GM23248 (cell line): ENCODE data around the gene PEX14. TPM values are rescaled to one million over a fixed set of nuclear protein-coding genes. Genes with fewer than 3 reads are reported as not detected.

Experiments used
- DNase-seq: peaks from one replicate; pipeline ENCODE4 v3.0.0-alpha.2; 2015
- H2AFZ ChIP-seq: fragments of 200-600 bp; sonication (generic); 2 replicates; pipeline ENCODE4 v1.6.1; 2016; ENCODE audit warnings: antibody characterized with exemption
- H3F3A ChIP-seq: fragments of 200-600 bp; sonication (generic); 2 replicates; pipeline ENCODE4 v1.6.1; 2016; ENCODE audit warnings: mild to moderate bottlenecking, antibody characterized with exemption, mixed run types; ENCODE audit not compliant: insufficient read depth
- H3K27ac ChIP-seq: fragments of 200-600 bp; sonication (generic); 2 replicates; pipeline ENCODE4 v1.5.1; 2016; ENCODE audit warnings: mild to moderate bottlenecking
- H3K27me3 ChIP-seq: fragments of 200-600 bp; sonication (generic); replicated peaks from 2 replicates; pipeline ENCODE4 v1.6.1; 2016; ENCODE audit warnings: mild to moderate bottlenecking; ENCODE audit not compliant: insufficient read depth
- H3K36me3 ChIP-seq: fragments of 200-600 bp; sonication (generic); 2 replicates; pipeline ENCODE4 v1.6.1; 2016; ENCODE audit warnings: low read depth, mild to moderate bottlenecking
- H3K4me1 ChIP-seq: fragments of 200-600 bp; sonication (generic); 2 replicates; pipeline ENCODE4 v1.6.1; 2016; ENCODE audit warnings: mild to moderate bottlenecking; ENCODE audit not compliant: insufficient read depth
- H3K4me2 ChIP-seq: fragments of 200-600 bp; sonication (generic); one replicate; pipeline ENCODE4 v1.6.1; 2016; ENCODE audit warnings: mild to moderate bottlenecking; ENCODE audit not compliant: unreplicated experiment
- H3K4me3 ChIP-seq: fragments of 200-600 bp; sonication (generic); 2 replicates; pipeline ENCODE4 v1.5.1; 2016; ENCODE audit warnings: mild to moderate bottlenecking
- H3K79me2 ChIP-seq: fragments of 200-600 bp; sonication (generic); 2 replicates; pipeline ENCODE4 v1.6.1; 2016; ENCODE audit warnings: mild to moderate bottlenecking; ENCODE audit not compliant: insufficient read depth
- H3K9ac ChIP-seq: fragments of 200-600 bp; sonication (generic); 2 replicates; pipeline ENCODE4 v1.6.1; 2016; ENCODE audit warnings: mild to moderate bottlenecking
- H3K9me2 ChIP-seq: fragments of 200-600 bp; sonication (generic); 2 replicates; pipeline ENCODE4 v1.6.1; 2016; ENCODE audit warnings: mixed run types, mild to moderate bottlenecking, moderate library complexity; ENCODE audit not compliant: insufficient read depth
- H3K9me3 ChIP-seq: fragments of 200-600 bp; sonication (generic); one replicate; pipeline ENCODE4 v1.6.1; 2017; ENCODE audit warnings: low read depth
- H4K20me1 ChIP-seq: fragments of 200-600 bp; sonication (generic); 2 replicates; pipeline ENCODE4 v1.6.0; 2016; ENCODE audit not compliant: insufficient read depth
- EZH2 ChIP-seq: fragments of 200-600 bp; sonication (generic); IDR thresholded peaks from 2 replicates; pipeline ENCODE4 v1.6.1; 2018; ENCODE audit warnings: antibody characterized with exemption, mild to moderate bottlenecking; ENCODE audit not compliant: insufficient read depth, poor library complexity, severe bottlenecking
- EZH2phosphoT487 ChIP-seq: fragments of 200-600 bp; sonication (generic); IDR thresholded peaks from 2 replicates; pipeline ENCODE4 v1.6.1; 2018; ENCODE audit warnings: antibody characterized with exemption, moderate library complexity, mild to moderate bottlenecking, low read depth; ENCODE audit not compliant: insufficient read depth
- WGBS, 2 experiments: methylation state at CpG; one replicate each; pipeline ENCODE4 v1.1.6; 2015 to 2017; ENCODE audit warnings: low lambda C conversion rate in 2 of 2, low coverage in 1 of 2; ENCODE audit errors: missing lambda C conversion rate in 2 of 2; 5-methylcytosine and 5-hydroxymethylcytosine counted together
- in situ Hi-C: fragments of 300-500 bp; cut with MboI; formaldehyde crosslinking; loops from 2 replicates; pipeline ENCODE4 v1.15.0; 2020
- polyA plus RNA-seq: library from polyadenylated mRNA; unstranded; fragments of >200 nt; fragmentation: Nextera tagmentation; extraction: Ambion mirVana; gene quantifications from 2 replicates; pipeline ENCODE4 v1.2.1, GENCODE V29; 2016
- total RNA-seq: library from RNA; depleted of rRNA; stranded (reverse); fragments of >200 nt; shearing (Covaris generic); gene quantifications from 2 replicates; pipeline ENCODE4 v1.2.3, GENCODE V29; 2014

The PEX14 gene
- total and polyA plus RNA-seq, 2 experiments from 2014 or later, result 13.9 to 20.1 TPM

DNA sequence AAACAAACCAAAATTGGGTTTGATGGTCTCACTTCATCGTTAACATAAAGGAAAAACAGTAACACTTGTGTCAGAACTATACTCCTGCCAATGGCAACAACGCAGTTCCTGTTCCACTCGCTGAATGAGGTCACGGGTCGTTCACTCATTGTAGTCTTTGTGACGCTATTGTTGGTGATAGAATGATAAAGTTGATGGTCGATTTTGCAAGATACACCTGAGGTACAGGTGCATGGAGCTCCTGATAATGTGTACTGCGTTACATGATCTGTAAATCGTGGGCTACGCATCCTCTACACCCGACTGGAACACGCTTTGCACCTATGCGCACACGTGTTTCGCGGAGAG, 44.9 kb upstream of the PEX14 start:
- no peaks in the 10 kb centered on the region for H3F3A ChIP-seq
- peak overlapping the region; percentile 94 for H2AFZ ChIP-seq
- WGBS, 2 experiments, result 15 to 17% methylated on average over 16 of the region's 16 CpGs
- no peaks in the 10 kb centered on the region for H3K9me3 ChIP-seq
- peak overlapping the region; percentile 92 for H3K9ac ChIP-seq
- H3K4me3 ChIP-seq, result peak overlapping the region; percentile 95
- H3K4me2 ChIP-seq, result peak overlapping the region; percentile 98
- H3K27ac ChIP-seq, result no peak overlapping the region
- peaks cover 10% of the 10 kb centered on the region for H3K4me1 ChIP-seq
- no peaks in the 10 kb centered on the region for H3K9me2 ChIP-seq
- peaks cover 18% of the 10 kb centered on the region for H3K79me2 ChIP-seq
- no peak for TF ChIP-seq EZH2
- no peak for TF ChIP-seq EZH2phosphoT487
- H3K36me3 ChIP-seq, result no peaks in the 10 kb centered on the region
- H3K27me3 ChIP-seq, result no peaks in the 10 kb centered on the region
- no peaks in the 10 kb centered on the region for H4K20me1 ChIP-seq
- in situ Hi-C loops, result no loop called here
- peak; percentile 63 for DNase-seq

DNA sequence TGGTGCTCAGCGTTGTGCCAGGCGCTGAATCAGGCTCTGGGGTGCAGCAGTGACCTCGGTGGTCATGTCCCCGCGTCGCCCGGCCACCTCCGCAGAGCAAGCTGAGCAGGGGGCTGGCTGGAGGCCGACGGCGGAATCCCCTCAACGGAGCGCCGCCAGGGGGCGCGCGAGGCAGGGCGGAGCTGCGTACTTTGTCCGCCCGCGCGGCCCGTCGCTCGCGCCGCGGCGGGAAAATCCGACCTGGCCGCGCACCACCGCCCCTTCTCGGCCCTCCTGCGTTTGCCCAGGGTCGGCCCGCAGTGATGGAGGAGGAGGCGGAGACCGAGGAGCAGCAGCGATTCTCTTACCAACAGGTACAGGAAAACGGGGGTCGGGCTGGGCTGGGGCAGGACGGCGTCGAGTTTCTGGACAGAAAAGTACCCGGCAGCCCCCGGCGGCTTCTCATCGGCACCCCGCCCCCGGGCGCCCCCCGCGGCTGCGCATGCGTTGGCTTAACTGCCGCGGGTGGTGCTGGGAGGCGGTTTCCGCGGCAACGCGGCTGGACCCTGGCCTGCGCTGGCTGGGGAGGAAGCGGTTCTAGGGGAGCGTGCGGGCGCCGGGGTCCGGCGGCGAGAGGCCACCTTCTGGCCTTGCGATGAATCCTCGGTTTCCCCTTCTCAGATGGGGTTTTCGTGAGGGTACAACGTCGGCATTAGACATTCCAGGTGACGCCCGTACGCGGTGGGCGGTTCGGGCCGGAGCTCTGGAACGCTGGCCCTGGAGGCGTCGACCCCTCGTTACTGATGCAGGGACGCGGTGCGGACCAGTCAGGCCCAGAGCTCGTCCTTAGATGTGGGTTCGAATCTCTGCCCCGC, 44.3 kb upstream of the PEX14 start, which contains the start of gene CENPS:
Gene CENPS, plus strand, starts transcription at position 218 of the 854 bp plus-strand sequence. Its CDS starts 85 bp downstream, at position 303.
- Histone ChIP-seq H3F3A (no peaks in the 10 kb centered on the region), H3K9me2 (no peaks in the 10 kb centered on the region), H2AFZ (peak within 1 kb of the TSS; percentile 94), H3K79me2 (peaks cover 18% of the 10 kb centered on the region), H3K9me3 (no peaks in the 10 kb centered on the region), H3K4me1 (peaks cover 10% of the 10 kb centered on the region), H3K4me3 (peak within 1 kb of the TSS; percentile 95), H3K27me3 (no peaks in the 10 kb centered on the region), H3K36me3 (no peaks in the 10 kb centered on the region), H3K27ac (peak within 1 kb of the TSS; percentile 76), H3K9ac (peak within 1 kb of the TSS; percentile 92), H4K20me1 (no peaks in the 10 kb centered on the region), H3K4me2 (peak within 1 kb of the TSS; percentile 98)
- TF ChIP-seq EZH2 (no peak), EZH2phosphoT487 (no peak)
- WGBS, 2 experiments, result 1% methylated on average over 54 to 63 of the region's 95 CpGs
- in situ Hi-C loops, result no loop called here
- DNase-seq, result peak; percentile 96

- Histone ChIP-seq H3F3A (no peaks in the 10 kb centered on the region), H3K36me3 (no peaks in the 10 kb centered on the region), H4K20me1 (no peaks in the 10 kb centered on the region), H3K9me2 (no peaks in the 10 kb centered on the region), H3K27me3 (no peaks in the 10 kb centered on the region), H3K9ac (peak overlapping the region; percentile 92), H3K79me2 (peaks cover 18% of the 10 kb centered on the region), H3K27ac (peak overlapping the region; percentile 76), H3K9me3 (no peaks in the 10 kb centered on the region), H3K4me3 (peak overlapping the region; percentile 95), H3K4me1 (peaks cover 10% of the 10 kb centered on the region), H3K4me2 (peak overlapping the region; percentile 98), H2AFZ (peak overlapping the region; percentile 94)
- in situ Hi-C loops, result no loop called here
- TF ChIP-seq EZH2phosphoT487 (no peak), EZH2 (no peak)
- DNase-seq, result peak; percentile 70
- WGBS, 2 experiments, result 19 to 20% methylated on average over 30 of the region's 30 CpGs
Measured at GRCh38 chr1:10431070-10431730, 43.5 kb upstream of the PEX14 start.

GRCh38 chr1:10432910-10433700, 41.6 kb upstream of the PEX14 start:
- H3K4me2 ChIP-seq, result no peak overlapping the region
- TF ChIP-seq EZH2phosphoT487 (no peak), EZH2 (no peak)
- H3K9me2 ChIP-seq, result no peaks in the 10 kb centered on the region
- DNase-seq, result no peak
- no peaks in the 10 kb centered on the region for H4K20me1 ChIP-seq
- in situ Hi-C loops, result no loop called here
- no peaks in the 10 kb centered on the region for H3K36me3 ChIP-seq
- no peak overlapping the region for H3K9ac ChIP-seq
- no peaks in the 10 kb centered on the region for H3K27me3 ChIP-seq
- 77 to 78% methylated on average over 14 of the region's 14 CpGs for WGBS, 2 experiments
- H3F3A ChIP-seq, result no peaks in the 10 kb centered on the region
- peaks cover 18% of the 10 kb centered on the region for H3K79me2 ChIP-seq
- peaks cover 10% of the 10 kb centered on the region for H3K4me1 ChIP-seq
- H2AFZ ChIP-seq, result no peak overlapping the region
- no peak overlapping the region for H3K27ac ChIP-seq
- H3K9me3 ChIP-seq, result no peaks in the 10 kb centered on the region
- H3K4me3 ChIP-seq, result no peak overlapping the region
